GM12878 (cell line): ENCODE measurements around the gene SMARCC1. TPM values are rescaled to one million over a fixed set of nuclear protein-coding genes. Genes with fewer than 3 reads are reported as not detected.

ENCODE experiments used
- CBX5 ChIP-seq: sonication (generic); IDR thresholded peaks from 2 replicates; pipeline ENCODE4 v1.6.1; 2016; ENCODE audit warnings: low read depth, moderate library complexity, mild to moderate bottlenecking, inconsistent platforms
- ESRRA ChIP-seq: IDR thresholded peaks from 2 replicates; pipeline ENCODE4 v1.6.1; 2012; ENCODE audit warnings: mild to moderate bottlenecking, low read length, improper control_type of control experiment
- TCF12 ChIP-seq: IDR thresholded peaks from 2 replicates; pipeline ENCODE4 v1.6.1; 2011; ENCODE audit warnings: low read depth, mild to moderate bottlenecking, low read length
- polyA plus RNA-seq, 11 experiments: library from polyadenylated mRNA; depleted of rRNA in 4 of 11; unstranded in 6 of 11; stranded (reverse) in 5 of 11; fragments of >200 nt; fragmentation: Nextera tagmentation in 4 of 11; fragmentation: Illumina TruSeq in 1 of 11; extraction: Ambion mirVana in 4 of 11; extraction: Trizol in 1 of 11; gene quantifications; 1 replicate in 1 of 11; 2 replicates in 10 of 11; pipeline versions ENCODE4 v1.2.1 to v1.2.3, GENCODE V29; 2011 to 2016; ENCODE audit warnings: inconsistent platforms in 2 of 11, missing spikeins in 2 of 11, low read depth in 1 of 11
- total RNA-seq, 4 experiments: library from RNA; depleted of rRNA in 3 of 4; stranded (reverse); fragments of >200 nt in 3 of 4; fragmentation: Illumina TruSeq in 1 of 4; extraction: Trizol in 1 of 4; gene quantifications; 2 replicates each; pipeline versions ENCODE4 v1.2.1 to v1.2.3, GENCODE V29; 2013 to 2021
- TF ChIP-seq, protein P1 (sequence below): IDR thresholded peaks from 2 replicates; pipeline ENCODE4 v1.6.1; 2012; ENCODE audit warnings: low read depth, low read length, improper control_type of control experiment
- TF ChIP-seq, protein P2 (sequence below): fragments of 450-650 bp; IDR thresholded peaks from 2 replicates; pipeline ENCODE4 v1.6.1; 2017; ENCODE audit warnings: antibody characterized with exemption, mild to moderate bottlenecking, moderate library complexity
- TF ChIP-seq, protein P3 (sequence below): fragments of 450-650 bp; IDR thresholded peaks from 2 replicates; pipeline ENCODE4 v1.6.1; 2016; ENCODE audit warnings: mild to moderate bottlenecking

SMARCC1 gene
- total and polyA plus RNA-seq, 10 of the 15 experiments (the other 5 are each of a cell fraction or from before 2014, with no cell fraction given): 26.6 to 147 (median 57.1) TPM

DNA sequence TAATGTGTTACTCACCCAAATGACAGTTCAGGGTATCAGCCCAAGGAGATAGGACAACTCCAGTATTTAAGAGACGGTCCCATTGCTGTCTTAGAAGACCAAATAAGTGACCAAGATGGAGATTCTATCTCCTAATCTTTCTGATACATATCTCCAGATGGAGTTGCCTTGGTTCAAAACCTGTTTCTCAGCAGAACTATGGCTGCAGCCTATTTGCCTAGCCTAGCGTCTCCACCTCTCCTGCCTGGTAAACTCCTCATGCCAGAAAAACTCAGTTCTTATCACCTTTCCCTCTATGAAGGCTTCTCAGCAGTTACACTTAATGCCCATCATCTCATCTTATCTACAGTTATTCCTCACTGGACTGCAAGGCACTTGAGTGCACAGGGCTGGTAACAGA lies 201.8 kb downstream of the SMARCC1 start (continued):
- TF ChIP-seq CBX5: no peak
- TF ChIP-seq, protein P1, sequence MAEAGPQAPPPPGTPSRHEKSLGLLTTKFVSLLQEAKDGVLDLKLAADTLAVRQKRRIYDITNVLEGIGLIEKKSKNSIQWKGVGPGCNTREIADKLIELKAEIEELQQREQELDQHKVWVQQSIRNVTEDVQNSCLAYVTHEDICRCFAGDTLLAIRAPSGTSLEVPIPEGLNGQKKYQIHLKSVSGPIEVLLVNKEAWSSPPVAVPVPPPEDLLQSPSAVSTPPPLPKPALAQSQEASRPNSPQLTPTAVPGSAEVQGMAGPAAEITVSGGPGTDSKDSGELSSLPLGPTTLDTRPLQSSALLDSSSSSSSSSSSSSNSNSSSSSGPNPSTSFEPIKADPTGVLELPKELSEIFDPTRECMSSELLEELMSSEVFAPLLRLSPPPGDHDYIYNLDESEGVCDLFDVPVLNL: no peak
- TF ChIP-seq ESRRA: no peak
- TF ChIP-seq TCF12: no peak
- TF ChIP-seq, protein P2, sequence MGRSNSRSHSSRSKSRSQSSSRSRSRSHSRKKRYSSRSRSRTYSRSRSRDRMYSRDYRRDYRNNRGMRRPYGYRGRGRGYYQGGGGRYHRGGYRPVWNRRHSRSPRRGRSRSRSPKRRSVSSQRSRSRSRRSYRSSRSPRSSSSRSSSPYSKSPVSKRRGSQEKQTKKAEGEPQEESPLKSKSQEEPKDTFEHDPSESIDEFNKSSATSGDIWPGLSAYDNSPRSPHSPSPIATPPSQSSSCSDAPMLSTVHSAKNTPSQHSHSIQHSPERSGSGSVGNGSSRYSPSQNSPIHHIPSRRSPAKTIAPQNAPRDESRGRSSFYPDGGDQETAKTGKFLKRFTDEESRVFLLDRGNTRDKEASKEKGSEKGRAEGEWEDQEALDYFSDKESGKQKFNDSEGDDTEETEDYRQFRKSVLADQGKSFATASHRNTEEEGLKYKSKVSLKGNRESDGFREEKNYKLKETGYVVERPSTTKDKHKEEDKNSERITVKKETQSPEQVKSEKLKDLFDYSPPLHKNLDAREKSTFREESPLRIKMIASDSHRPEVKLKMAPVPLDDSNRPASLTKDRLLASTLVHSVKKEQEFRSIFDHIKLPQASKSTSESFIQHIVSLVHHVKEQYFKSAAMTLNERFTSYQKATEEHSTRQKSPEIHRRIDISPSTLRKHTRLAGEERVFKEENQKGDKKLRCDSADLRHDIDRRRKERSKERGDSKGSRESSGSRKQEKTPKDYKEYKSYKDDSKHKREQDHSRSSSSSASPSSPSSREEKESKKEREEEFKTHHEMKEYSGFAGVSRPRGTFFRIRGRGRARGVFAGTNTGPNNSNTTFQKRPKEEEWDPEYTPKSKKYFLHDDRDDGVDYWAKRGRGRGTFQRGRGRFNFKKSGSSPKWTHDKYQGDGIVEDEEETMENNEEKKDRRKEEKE: no peak
- TF ChIP-seq, protein P3, sequence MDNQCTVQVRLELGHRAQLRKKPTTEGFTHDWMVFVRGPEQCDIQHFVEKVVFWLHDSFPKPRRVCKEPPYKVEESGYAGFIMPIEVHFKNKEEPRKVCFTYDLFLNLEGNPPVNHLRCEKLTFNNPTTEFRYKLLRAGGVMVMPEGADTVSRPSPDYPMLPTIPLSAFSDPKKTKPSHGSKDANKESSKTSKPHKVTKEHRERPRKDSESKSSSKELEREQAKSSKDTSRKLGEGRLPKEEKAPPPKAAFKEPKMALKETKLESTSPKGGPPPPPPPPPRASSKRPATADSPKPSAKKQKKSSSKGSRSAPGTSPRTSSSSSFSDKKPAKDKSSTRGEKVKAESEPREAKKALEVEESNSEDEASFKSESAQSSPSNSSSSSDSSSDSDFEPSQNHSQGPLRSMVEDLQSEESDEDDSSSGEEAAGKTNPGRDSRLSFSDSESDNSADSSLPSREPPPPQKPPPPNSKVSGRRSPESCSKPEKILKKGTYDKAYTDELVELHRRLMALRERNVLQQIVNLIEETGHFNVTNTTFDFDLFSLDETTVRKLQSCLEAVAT: no peak
